Skeletal muscle tissue (tissue), 4 donors: Measurements from ENCODE around the gene CXXC5. TPM values are rescaled to one million over a fixed set of nuclear protein-coding genes. Genes with fewer than 3 reads are reported as not detected.
"Not testable (repeated sequence)": the region's sequence is repeated elsewhere in the genome, so short reads cannot be mapped to it uniquely, and the experiment has no call there.

ENCODE experiments used
- H3K27ac ChIP-seq: one replicate; pipeline ENCODE4 v1.7.0; 2013; ENCODE audit warnings: mild to moderate bottlenecking, low read depth, low read length, inconsistent platforms
- H3K27me3 ChIP-seq, 3 donors: one replicate each; pipeline ENCODE4 v1.7.0; 2013; ENCODE audit warnings: low read length in 3 of 3; ENCODE audit not compliant: control insufficient read depth in 3 of 3, insufficient read depth in 3 of 3
- H3K36me3 ChIP-seq, 3 donors: one replicate each; pipeline ENCODE4 v1.7.0; 2013; ENCODE audit warnings: low read length in 3 of 3; ENCODE audit not compliant: control insufficient read depth in 3 of 3, insufficient read depth in 3 of 3
- H3K4me1 ChIP-seq, 3 donors: one replicate each; pipeline ENCODE4 v1.7.0; 2013; ENCODE audit warnings: low read length in 3 of 3, mild to moderate bottlenecking in 3 of 3; ENCODE audit not compliant: control insufficient read depth in 3 of 3, insufficient read depth in 3 of 3
- H3K4me3 ChIP-seq, 3 donors: one replicate each; pipeline ENCODE4 v1.7.0; 2013; ENCODE audit warnings: low read length in 3 of 3
- H3K9ac ChIP-seq, 3 donors: one replicate each; pipeline ENCODE4 v1.7.0; 2013; ENCODE audit warnings: low read length in 3 of 3, mild to moderate bottlenecking in 3 of 3, moderate library complexity in 2 of 3, low read depth in 1 of 3
- H3K9me3 ChIP-seq, 3 donors: one replicate each; pipeline ENCODE4 v1.7.0; 2013; ENCODE audit warnings: low read length in 3 of 3; ENCODE audit not compliant: control insufficient read depth in 3 of 3
- total RNA-seq: library from RNA; depleted of rRNA; stranded (reverse); fragments of >200 nt; gene quantifications from one replicate; pipeline ENCODE4 v1.2.3, GENCODE V29; 2014
- donor health status: Osteomylitis.

The CXXC5 gene
- total RNA-seq: 66.8 TPM

DNA sequence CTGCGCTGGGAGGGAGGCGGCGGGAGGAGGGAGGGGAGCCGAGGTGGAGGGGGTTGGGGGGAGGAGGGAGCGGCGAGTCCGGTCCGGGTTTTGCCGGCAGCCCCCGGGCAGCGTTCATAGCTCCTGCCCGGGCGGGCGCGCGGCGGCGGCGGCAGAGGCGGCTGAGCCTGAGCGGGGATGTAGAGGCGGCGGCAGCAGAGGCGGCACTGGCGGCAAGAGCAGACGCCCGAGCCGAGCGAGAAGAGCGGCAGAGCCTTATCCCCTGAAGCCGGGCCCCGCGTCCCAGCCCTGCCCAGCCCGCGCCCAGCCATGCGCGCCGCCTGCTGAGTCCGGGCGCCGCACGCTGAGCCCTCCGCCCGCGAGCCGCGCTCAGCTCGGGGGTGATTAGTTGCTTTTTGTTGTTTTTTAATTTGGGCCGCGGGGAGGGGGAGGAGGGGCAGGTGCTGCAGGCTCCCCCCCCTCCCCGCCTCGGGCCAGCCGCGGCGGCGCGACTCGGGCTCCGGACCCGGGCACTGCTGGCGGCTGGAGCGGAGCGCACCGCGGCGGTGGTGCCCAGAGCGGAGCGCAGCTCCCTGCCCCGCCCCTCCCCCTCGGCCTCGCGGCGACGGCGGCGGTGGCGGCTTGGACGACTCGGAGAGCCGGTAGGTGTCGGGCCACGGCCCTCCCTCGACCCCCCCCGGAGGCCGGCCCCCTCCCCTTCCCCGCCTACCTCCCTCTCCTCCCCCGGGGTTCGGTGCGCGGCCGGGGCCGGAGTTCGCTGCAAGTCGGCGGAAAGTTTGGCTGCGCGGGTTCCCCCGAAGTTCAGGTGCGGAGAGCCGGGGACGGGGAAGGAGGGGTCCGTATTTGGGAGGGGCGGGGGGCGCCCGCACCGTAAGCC lies at the start of gene CXXC5:
TSS of gene CXXC5 (plus strand) at position 145 of the 877 bp plus-strand sequence. CDS start 32,175 bp downstream, outside the sequence.
- Histone ChIP-seq H3K27ac (peak within 1 kb of the TSS; percentile 85), H3K4me1 (peaks cover 44 to 58% (median 48%) of the 10 kb centered on the region in 3 donors), H3K36me3 (peaks cover 0 to 2% (median 0%) of the 10 kb centered on the region in 3 donors), H3K9ac (peak within 1 kb of the TSS; percentile 92 to 97 (median 94)), H3K9me3 (no peaks in the 10 kb centered on the region), H3K4me3 (peak within 1 kb of the TSS; percentile 82 to 85 (median 85)), H3K27me3 (no peaks in the 10 kb centered on the region)

DNA sequence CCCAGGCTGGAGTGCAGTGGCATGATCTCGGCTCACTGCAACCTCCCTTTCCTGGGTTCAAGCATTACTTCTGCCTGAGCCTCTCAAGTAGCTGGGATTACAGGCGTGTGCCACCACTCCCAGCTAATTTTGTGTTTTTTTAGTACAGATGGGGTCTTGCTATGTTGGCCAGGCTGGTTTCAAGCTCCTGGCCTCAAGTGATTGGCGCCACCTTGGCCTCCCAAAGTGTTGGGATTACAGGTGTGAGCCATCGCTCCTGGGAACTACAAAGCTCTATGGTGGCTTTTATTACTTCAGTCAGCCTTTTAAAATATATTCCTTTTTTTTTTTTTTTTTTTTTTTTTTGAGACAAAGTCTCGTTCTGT lies 49.6 kb upstream of the CXXC5 start:
- H3K36me3 ChIP-seq: peaks cover 4 to 11% (median 6%) of the 10 kb centered on the region in 3 donors
- peaks cover 5 to 14% (median 12%) of the 10 kb centered on the region in 3 donors for H3K4me1 ChIP-seq
- H3K9me3 ChIP-seq, H3K9ac ChIP-seq, H3K4me3 ChIP-seq, H3K27ac ChIP-seq, H3K27me3 ChIP-seq: not testable (repeated sequence)

DNA sequence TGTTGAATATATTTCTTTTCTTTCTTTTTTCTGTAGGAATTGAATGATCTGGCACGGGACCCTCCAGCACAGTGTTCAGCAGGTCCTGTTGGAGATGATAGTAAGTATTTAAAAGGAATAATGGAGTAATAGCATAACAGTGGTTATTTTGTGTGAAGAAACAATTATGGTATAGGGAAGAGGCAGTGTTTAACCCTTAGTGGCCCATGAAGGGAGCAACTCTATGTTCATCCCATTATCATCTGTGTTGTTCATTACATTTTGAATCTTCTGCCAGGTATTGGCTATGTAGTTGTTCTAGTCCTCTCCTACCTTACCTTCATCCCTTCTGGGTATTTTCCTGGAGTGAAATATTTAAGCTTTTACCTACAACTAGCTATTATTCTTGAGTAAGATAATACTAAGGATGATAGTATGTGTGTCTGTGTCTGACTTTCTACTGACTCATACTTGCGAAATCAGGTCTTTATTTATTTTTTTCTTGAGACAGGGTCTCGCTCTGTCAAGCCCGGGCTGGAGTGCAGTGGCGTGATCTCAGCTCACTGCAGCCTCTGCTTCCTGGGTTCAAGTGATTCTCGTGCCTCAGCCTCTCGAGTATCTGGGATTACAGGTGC lies 47.7 kb upstream of the CXXC5 start:
- H3K9me3 ChIP-seq: no peaks in the 10 kb centered on the region
- no peaks in the 10 kb centered on the region for H3K27me3 ChIP-seq
- H3K36me3 ChIP-seq: peaks cover 4 to 11% (median 6%) of the 10 kb centered on the region in 3 donors
- no peak overlapping the region for H3K4me3 ChIP-seq
- H3K4me1 ChIP-seq: peaks cover 5 to 12% (median 9%) of the 10 kb centered on the region in 3 donors
- peak overlapping the region; percentile 31 for H3K27ac ChIP-seq
- no peak overlapping the region for H3K9ac ChIP-seq

DNA sequence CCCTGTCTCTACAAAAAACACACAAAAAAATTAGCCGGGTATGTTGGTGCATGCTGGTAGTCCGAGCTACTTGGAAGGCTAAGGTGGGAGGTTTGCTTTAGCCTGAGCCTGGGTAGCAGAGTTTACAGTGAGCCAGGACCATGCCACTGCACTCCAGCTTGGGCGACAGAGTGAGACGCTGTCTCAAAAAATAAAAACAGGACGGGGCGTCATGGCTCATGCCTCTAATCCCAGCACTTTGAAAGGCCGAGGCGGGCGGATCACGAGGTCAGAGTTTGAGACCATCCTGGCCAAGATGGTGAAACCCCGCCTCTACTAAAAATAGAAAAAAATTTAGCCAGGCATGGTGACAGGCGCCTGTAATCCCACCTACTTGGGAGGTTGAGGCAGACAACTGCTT lies 46.7 kb upstream of the CXXC5 start:
- Histone ChIP-seq H3K9me3 (no peaks in the 10 kb centered on the region), H3K4me1 (peaks cover 5 to 12% (median 9%) of the 10 kb centered on the region in 3 donors), H3K9ac (peak overlapping the region in 1 of 3 donors; percentile 35), H3K36me3 (peaks cover 4 to 11% (median 6%) of the 10 kb centered on the region in 3 donors), H3K4me3 (no peak overlapping the region), H3K27ac (peak overlapping the region; percentile 31), H3K27me3 (no peaks in the 10 kb centered on the region)

DNA sequence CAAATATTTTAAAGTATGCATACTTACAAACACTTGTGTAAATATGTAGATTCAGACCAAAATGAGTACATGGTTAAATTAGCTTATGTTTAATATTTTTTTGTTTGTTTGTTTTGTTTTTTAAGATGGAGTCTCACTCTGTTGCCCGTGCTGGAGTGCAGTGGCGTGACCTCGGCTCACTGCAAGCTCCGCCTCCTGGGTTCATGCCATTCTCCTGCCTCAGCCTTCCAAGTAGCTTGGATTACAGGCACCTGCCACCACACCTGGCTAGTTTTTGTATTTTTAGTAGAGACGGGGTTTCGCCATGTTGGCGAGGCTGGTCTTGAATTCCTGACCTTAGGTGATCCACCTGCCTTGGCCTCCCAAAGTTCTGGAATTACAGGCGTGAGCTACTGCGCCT lies 46.2 kb upstream of the CXXC5 start:
- Histone ChIP-seq H3K36me3 (peaks cover 4 to 11% (median 6%) of the 10 kb centered on the region in 3 donors), H3K27ac (peak overlapping the region; percentile 65)

DNA sequence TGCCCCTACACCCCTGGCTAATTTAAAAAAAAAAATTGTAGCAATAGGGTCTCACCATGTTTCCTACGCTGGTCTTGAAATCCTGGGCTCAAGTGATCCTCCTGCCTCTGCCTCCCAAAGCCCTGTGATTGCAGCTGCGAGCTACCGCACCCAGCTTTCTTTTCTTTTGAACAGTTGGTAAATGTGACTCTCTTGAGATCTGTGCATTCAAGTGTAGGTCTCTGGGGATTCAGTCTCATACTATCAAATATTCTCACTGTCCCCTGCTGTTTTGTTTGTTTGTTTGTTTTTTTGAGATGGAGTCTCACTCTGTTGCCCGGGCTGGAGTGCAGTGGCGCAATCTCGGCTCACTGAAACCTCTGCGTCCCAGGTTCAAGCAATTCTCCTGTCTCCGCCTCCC lies 42.3 kb upstream of the CXXC5 start:
- no peaks in the 10 kb centered on the region for H3K27me3 ChIP-seq
- H3K9ac ChIP-seq: no peak overlapping the region
- no peaks in the 10 kb centered on the region for H3K9me3 ChIP-seq
- H3K36me3 ChIP-seq: peaks cover 0 to 6% (median 4%) of the 10 kb centered on the region in 3 donors
- H3K4me1 ChIP-seq: peaks cover 5 to 7% (median 5%) of the 10 kb centered on the region in 3 donors
- H3K27ac ChIP-seq: no peak overlapping the region
- H3K4me3 ChIP-seq: no peak overlapping the region

More for the DNA sequence above, 46.2 kb upstream of the CXXC5 start:
- not testable (repeated sequence) for H3K9ac ChIP-seq, H3K27me3 ChIP-seq, H3K4me3 ChIP-seq, H3K9me3 ChIP-seq
- peaks cover 5 to 12% (median 9%) of the 10 kb centered on the region in 3 donors for H3K4me1 ChIP-seq

DNA sequence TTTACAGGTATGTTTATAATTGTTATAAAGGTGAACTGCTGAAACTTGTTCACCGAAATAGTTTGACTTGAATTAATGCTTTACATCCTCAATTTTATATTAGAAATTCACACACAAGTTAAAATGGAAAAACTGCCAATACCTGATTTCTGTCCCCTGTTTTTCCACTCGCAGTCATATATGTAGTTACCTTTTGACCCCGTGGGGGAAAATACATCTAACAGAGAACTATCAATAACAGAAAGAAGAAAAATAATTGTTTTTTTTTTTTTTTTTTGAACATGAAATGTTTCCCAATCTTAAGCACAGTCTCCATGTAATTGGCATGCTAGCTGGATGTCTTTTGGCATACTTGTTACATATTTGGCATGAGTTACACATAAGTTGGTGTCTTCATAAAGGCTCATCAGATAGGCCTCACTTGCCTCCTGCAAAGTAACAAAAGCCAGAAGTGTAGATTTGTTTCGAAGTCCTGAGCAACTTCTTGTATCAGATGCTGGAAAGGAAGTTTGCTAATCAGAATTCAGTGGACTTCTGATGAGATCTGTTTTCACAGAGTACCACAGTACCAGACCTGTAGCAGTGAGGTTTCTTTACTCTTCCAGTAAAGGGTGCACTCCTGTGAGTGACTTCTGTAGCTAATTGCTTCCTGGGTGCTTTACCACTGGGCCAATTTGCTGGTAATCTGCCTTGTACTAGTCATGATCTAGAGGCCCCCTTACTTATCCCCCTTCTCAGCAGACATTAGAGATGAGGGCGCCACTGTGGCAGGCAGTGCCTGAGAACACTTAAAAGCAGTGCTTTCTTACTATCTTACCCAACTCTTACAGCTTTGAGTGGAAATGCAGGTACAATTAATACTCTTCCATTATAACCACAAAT lies 36.2 kb upstream of the CXXC5 start:
- Histone ChIP-seq H3K27ac (no peak overlapping the region), H3K9me3 (no peaks in the 10 kb centered on the region), H3K4me3 (no peak overlapping the region), H3K36me3 (peaks cover 0 to 6% (median 2%) of the 10 kb centered on the region in 3 donors), H3K9ac (peak overlapping the region in 1 of 3 donors; percentile 54), H3K27me3 (no peaks in the 10 kb centered on the region), H3K4me1 (peaks cover 0 to 16% (median 0%) of the 10 kb centered on the region in 3 donors)

DNA sequence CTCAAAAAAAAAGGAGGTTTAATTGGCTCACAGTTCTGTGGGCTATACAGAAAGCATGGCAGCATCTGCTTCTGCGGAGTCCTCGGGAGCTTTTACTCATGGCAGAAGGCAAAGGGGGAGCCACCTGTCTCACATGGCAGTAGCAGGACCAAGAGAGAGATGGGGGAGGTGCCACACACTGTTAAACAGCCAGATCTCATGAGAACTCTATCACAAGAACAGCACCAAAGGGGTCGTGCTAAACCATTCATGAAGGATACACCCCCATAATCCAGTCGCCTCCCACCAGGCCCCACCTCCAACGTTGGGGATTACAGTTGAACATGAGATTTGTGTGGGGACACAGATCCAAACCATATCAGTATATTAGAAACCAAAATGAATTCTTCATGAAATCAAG lies 28.3 kb upstream of the CXXC5 start:
- H3K36me3 ChIP-seq: peaks cover 16 to 31% (median 22%) of the 10 kb centered on the region in 3 donors
- H3K9ac ChIP-seq: no peak overlapping the region
- no peaks in the 10 kb centered on the region for H3K27me3 ChIP-seq
- no peak overlapping the region for H3K27ac ChIP-seq
- no peaks in the 10 kb centered on the region for H3K9me3 ChIP-seq
- no peak overlapping the region for H3K4me3 ChIP-seq
- peaks cover 0 to 2% (median 0%) of the 10 kb centered on the region in 3 donors for H3K4me1 ChIP-seq

DNA sequence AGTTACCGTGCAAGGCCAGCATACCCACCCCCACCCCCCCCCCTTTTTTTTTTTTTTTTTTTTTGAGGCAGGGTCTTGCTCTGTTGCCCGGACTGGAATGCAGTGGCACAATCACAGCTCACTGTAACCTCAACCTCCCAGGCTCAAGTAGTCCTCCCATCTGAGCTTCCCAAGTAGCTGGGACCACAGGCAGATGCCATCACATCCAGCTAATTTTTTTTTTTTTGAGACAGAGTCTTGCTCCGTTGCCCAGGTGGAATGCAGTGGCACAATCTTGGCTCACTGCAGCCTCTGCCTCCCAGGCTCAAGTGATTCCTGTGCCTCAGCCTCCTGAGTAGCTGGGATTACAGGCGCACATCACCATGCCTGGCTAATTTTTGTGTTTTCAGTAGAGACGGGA lies 22.8 kb upstream of the CXXC5 start:
- not testable (repeated sequence) for H3K9ac ChIP-seq, H3K27ac ChIP-seq, H3K27me3 ChIP-seq, H3K4me3 ChIP-seq, H3K4me1 ChIP-seq, H3K9me3 ChIP-seq
- peaks cover 26 to 44% (median 43%) of the 10 kb centered on the region in 3 donors for H3K36me3 ChIP-seq
